NCI-H460 (cell line): ENCODE results near the gene FOXD3. TPM values are rescaled to one million over a fixed set of nuclear protein-coding genes. Genes with fewer than 3 reads are reported as not detected.
"Not testable (repeated sequence)": the region's sequence is repeated elsewhere in the genome, so short reads cannot be mapped to it uniquely, and the experiment has no call there.

Experiments used
- DNase-seq: peaks from one replicate; pipeline ENCODE4 v3.0.0-alpha.2; 2016; ENCODE audit warnings: low read depth; ENCODE audit errors: extremely low read depth
- small RNA-seq, 2 experiments: library from RNA; depleted of rRNA; stranded (forward); fragments of <200 nt; gene quantifications; one replicate each; pipeline ENCODE3, GENCODE V24; 2014
- total RNA-seq: library from RNA; depleted of rRNA; stranded (reverse); fragments of >200 nt; shearing (Covaris generic); gene quantifications from 2 replicates; pipeline ENCODE4 v1.2.3, GENCODE V29; 2014; rRNA removed

The FOXD3 gene
- total RNA-seq, 1 experiment from 2014 or later = 0.89 TPM

- no peak for DNase-seq
These were observed 30.4 kb downstream of the FOXD3 start for GRCh38 chr1:63352736-63353135.

GRCh38 chr1:63356234-63356633 is 33.9 kb downstream of the FOXD3 start:
- DNase-seq = not testable (repeated sequence)

- no peak for DNase-seq
These were observed 37.2 kb downstream of the FOXD3 start for GRCh38 chr1:63359561-63359960.

GRCh38 chr1:63362073-63362472 is 39.7 kb downstream of the FOXD3 start:
- no peak for DNase-seq

- DNase-seq = no peak
These were observed 40.2 kb downstream of the FOXD3 start for GRCh38 chr1:63362578-63362977.

- no peak for DNase-seq
These were observed 40.6 kb downstream of the FOXD3 start for GRCh38 chr1:63363014-63363413.

- no peak for DNase-seq
These were observed 44.5 kb downstream of the FOXD3 start for GRCh38 chr1:63366908-63367214.

- DNase-seq = peak; percentile 87
These were observed 45.1 kb downstream of the FOXD3 start, which contains the start of gene ALG6 for GRCh38 chr1:63367215-63368103. ALG6 (plus strand) TSS chr1:63367627; CDS start chr1:63370978, 3,351 bp downstream.

- no peak for DNase-seq
These were observed 45.8 kb downstream of the FOXD3 start for GRCh38 chr1:63368131-63368530.

Small RNAs within 50 kb of the gene (small RNA-seq; reads per million reads assigned to genes)
- gene MIR6068 = 0 reads per million in 2 experiments
- 0 reads per million in 2 experiments for gene RF00019

Other genes starting within 250 kb of the FOXD3 start
- 18.9 and 20.2 TPM in 2 replicates for gene ALG6, start 45.1 kb downstream of the FOXD3 start, total RNA-seq
- gene ITGB3BP, start 200.7 kb downstream of the FOXD3 start, total RNA-seq = 50.0 and 53.7 TPM in 2 replicates
- gene EFCAB7, start 201.0 kb downstream of the FOXD3 start, total RNA-seq = 8.1 and 8.6 TPM in 2 replicates